ENCODE results near the gene PGM3.
A peak's percentile ranks its signal among the peaks of the same experiment; 100 is the strongest.
"Not testable (repeated sequence)": the region's sequence is repeated elsewhere in the genome, so short reads cannot be mapped to it uniquely, and the experiment has no call there.

Gene PGM3

DNA sequence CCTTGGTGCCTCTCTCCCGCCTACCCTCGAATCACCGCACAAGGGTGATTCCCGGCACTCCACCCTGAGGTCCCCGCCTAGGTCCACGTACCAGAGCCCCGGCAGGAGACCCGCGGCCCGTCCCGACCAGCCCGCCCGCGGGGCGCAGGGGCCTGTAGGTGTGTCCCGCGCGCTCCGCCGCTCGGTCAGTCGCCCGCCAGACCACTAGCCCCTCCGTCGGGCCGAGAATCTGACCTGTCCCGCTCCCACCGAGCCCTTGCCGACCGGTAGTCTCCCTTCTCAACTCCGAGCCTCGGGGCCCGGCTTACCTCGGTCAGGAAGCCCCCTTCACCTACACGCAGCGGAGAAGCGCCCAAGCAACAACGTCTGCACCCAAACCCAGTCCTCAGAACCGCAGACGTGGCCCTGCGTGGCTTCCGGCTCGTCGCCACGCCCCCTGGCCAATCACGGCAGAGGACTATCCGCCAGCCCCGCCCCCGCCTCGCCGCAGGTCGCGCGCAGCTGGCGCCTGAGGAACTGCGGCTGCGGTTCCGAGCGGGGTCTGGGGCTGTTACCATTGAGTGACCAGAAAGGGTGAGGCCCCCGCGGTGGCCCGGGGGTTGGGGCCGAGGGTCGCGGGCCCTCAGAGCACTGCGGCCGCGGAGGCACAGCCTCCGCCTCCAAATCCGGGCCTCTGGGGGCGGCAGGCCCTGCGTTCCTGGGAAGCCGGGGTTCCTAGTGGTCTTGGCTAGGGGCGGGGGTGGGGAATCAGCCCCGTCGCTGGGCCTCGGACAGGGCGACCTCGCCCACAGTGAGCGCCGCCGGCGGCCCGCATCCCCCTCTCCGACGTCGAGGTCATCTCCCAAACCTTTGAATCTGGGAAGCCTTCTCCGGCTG is at the start of gene PGM3, which contains the start of gene RWDD2A:
PGM3 (minus strand) TSS at position 395 of the 876 bp plus-strand sequence. CDS start 2,253 bp downstream, outside the sequence.
RWDD2A (plus strand) TSS at position 487 of the 876 bp plus-strand sequence. CDS start 1,095 bp downstream, outside the sequence.
- DNase-seq (ENCODE audit: extremely low read depth in 1 of 2, low read depth in 1 of 2), result peak; percentile 67 to 81

GRCh38 chr6:83231146-83231545 is 38.1 kb upstream of the PGM3 start:
- DNase-seq (ENCODE audit: extremely low read depth in 1 of 2, low read depth in 1 of 2), result no peak

DNA sequence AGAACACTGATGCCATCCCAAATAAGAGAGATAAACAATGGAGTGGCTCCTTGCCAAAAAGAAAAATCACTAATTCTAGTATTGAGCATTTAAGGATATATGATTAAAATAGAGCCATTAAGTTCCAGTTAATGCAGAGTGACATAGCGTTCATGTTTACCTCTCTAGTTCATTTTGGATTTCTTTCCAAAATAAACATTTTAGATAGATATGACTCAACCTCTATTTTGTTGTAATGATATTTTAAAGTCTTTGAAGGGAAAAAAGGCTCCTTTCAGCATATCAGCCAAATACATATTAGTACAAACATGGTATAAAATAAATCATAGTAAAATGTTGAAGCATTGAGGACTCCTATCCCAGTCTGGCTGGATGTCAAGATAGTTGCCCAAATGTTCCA is 33.5 kb upstream of the PGM3 start:
- DNase-seq (ENCODE audit: extremely low read depth in 1 of 2, low read depth in 1 of 2), result no peak

DNA sequence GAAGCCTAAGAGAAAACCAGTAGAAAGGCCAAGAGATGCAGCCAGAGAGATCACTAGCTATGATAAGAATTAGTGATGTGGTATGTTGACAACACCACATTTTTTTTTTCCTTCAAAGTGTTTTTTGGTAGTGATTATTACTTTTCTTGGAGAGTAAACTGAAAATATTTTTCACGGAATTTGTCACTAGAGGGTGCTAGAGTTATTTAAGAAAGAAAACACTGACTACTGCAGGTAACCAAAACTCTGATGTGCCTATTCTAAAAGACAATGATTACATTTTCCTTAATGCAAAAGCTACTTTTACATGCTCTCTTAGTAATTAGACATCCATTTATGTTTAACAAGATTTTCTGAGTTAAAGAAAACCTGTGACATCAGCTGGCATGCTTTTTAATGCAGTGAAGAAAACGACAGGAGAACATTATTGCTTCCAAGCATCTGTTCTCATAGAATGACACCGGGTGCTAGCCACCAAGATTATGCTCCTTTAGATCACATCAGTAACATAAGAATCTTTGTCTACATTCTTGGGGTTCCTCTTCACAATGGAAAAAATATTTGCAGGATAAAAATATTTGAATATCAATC is 28.9 kb upstream of the PGM3 start:
- no peak for DNase-seq (ENCODE audit: extremely low read depth in 1 of 2, low read depth in 1 of 2)

DNA sequence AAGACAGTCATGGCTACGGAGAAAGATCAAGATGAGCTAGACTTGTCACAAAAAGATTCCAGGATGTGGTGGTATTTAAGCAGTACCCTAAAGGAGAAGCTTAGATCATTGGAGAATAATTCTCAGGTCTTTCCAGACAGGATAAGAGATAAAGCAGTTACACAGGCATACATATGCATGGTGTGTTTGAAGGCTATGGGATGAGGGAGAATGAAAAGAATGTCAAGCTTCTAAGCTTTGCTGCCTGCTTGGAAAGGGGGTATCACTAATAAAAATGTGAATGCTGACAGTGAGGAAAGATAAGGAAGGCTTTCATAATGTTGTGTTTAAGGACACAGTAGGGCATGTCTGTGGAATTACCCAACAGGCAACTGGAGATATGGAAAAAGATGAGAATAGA is 28.2 kb upstream of the PGM3 start:
- DNase-seq (ENCODE audit: extremely low read depth in 1 of 2, low read depth in 1 of 2), result no peak

DNA sequence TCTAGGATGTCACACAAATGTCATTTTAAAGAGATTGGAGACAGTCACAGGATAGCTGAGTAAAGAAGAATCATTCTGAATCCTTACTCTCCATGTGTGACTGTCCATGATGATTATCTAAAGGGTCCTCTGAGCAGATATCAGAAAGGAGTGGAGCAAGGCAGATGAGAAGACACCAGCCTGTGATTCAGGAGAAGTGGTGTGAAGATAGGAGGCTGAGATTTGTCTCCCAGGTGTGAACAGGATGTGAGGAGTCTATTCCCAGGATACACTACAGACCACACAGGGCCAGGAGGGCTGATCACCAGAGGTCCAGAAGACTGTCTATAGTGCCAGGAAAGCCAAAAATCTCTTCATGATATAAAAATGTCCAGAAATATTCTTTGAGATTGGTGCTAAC is 27.1 kb upstream of the PGM3 start:
- no peak for DNase-seq (ENCODE audit: extremely low read depth in 1 of 2, low read depth in 1 of 2)

GRCh38 chr6:83218646-83219045 is 25.6 kb upstream of the PGM3 start:
- no peak for DNase-seq (ENCODE audit: extremely low read depth in 1 of 2, low read depth in 1 of 2)

DNA sequence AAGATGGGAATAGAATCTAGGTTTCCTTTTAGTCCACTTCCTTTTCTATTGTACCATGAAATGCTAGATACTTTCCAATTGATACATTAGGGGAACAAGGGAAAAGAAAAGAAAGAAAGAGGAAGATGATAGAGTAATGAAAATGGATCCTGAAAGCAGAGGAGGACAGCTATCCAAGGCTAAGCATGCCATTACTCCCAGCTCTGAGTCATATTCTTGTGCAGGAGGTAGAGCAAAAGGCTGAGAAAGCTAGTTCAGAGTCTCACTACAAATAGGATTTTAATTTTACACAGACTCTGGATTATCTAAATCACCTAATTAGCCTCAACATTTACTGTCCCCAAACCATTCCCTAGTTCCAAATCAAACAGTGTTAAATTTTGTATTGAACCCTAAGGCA is 23.7 kb upstream of the PGM3 start:
- no peak for DNase-seq (ENCODE audit: extremely low read depth in 1 of 2, low read depth in 1 of 2)

DNA sequence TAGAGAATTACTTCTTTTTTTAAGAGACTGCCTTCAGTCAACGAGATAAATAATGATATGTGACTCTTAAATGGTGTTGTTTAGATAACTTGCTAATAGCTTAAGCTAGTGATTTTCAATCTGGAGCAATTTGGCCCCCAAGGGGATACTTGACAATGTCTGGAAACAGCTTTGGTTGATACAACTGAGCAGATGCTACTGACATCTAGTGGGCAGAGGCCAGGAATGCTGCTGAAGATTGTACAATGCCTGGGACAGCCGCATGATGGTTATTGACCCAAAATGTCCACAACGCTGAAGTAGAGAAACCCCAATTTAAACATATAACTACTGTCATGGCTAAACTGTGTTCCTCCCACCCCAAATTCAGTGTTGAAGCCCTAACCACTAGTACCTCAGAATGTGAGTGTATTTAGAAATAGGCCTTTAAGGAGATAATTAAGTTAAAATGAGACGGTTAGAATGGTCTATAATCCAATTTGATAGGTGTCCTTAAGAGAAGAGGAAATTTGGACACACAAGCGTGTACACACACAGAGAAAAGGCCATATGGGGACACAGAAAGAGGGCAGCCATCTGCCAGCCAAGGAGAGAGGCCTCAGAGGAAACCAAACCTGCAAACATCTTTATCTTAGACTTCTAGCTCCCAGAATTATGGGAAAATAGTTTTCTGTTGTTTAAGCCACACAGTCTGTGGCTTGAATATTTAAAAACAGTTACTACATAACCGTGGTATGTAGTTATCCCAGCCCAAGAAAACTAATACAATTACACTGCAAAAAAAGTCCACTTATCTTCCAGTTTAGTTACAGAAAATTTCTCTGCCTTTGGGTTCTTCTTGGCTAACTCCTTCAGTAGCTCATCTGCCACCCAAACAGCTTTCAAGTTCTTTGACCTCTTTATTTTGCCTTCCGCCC is 22.3 kb upstream of the PGM3 start:
- peak in 1 of 2 donors; percentile 5 for DNase-seq (ENCODE audit: extremely low read depth in 1 of 2, low read depth in 1 of 2)

GRCh38 chr6:83202031-83202430 is 9.0 kb upstream of the PGM3 start:
- DNase-seq (ENCODE audit: extremely low read depth in 1 of 2, low read depth in 1 of 2), result no peak

GRCh38 chr6:83199863-83200225 is 6.8 kb upstream of the PGM3 start:
- DNase-seq (ENCODE audit: extremely low read depth in 1 of 2, low read depth in 1 of 2), result no peak

GRCh38 chr6:83199173-83199862 is 6.3 kb upstream of the PGM3 start:
- DNase-seq (ENCODE audit: extremely low read depth in 1 of 2, low read depth in 1 of 2), result no peak

DNA sequence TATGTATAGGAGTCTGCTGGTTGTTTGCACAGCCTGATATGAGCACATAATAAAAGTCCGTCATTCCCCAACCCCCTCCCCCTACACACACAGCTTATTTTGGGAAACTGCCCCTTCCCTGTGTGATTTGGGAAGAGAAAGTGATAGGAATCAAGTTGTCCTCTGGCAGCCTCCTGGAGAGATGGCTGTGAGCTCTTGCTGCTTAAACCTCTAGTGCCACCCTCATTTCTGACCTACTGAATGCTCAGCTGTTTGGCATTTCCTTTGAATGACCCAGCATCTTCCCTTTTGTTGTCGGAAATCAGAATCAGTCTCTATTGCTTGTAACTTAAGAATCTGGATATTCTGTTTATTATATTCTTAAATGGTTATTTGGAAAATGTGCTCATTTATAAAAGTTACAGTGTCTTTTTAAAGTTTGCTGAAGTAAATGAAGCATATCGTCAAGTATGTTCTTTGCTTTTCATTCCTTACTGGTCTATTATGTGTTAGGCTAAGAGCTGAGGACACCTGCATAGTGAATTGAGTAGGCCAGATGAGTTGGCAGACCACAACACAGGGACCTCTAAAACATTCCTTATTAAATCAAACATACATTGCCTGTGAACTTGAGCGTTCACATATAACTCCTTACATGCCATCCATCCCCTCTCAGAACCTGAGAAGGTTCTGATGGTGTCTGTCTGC is 5.6 kb upstream of the PGM3 start:
- no peak for DNase-seq (ENCODE audit: extremely low read depth in 1 of 2, low read depth in 1 of 2)

DNA sequence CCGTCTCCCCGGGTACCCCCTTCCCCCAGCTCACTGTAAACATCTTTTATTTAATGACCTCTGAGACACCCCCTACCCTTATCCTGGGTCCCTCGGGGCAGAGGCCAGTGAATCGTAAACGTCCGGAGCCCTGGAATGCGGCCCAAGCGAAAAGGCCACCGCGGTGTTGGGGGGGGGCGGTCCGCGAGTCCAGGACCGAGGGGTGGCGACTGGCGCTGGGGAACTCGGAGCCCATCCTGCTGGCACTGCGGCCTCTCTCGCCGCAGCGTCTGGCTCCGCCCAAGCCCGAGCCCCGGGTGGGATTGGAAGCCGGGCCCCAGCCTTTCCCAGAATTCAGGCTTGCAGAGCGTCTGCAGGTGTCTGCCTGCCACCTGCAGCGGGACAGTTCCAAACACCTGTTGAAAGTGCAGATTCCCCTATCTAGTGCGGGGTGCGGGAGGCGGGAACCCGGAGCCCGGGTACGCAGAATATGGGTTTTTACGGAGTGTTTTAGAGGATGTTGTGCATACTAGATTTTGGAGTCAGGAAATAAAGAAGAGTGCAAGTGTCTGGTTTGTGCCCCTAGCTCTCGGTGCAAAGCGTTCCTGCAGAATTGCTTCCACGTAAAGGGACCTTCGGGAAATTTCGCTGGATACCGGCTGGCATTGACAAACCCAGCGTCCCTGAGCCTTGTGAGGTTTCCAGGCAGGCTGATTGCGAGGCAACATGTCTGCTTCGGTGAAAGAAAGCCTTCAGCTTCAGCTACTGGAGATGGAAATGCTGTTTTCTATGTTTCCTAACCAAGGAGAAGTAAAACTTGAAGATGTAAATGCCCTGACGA is 892 bp upstream of the PGM3 start:
- DNase-seq (ENCODE audit: extremely low read depth in 1 of 2, low read depth in 1 of 2), result peak in 1 of 2 donors; percentile 13

- DNase-seq (ENCODE audit: extremely low read depth in 1 of 2, low read depth in 1 of 2), result no peak
These were observed 609 bp downstream of the PGM3 start for GRCh38 chr6:83192456-83192855.

DNA sequence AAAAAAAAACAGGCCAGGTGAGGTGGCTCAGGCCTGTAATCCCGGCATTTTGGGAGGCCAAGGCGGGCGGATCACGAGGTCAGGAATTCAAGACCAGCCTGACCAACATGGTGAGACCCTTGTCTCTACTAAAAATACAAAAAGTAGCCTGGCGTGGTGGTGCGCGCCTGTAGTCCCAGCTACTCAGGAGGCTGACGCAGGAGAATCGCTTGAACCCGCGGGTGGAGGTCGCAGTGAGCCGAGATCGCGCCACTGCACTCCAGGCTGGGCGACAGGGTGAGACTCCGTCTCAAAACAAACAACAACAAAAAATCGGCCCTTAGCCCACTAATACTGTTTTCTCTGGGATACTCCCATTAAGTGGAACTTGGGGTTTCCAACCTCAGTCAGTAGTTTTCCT is 1.1 kb downstream of the PGM3 start:
- not testable (repeated sequence) for DNase-seq (ENCODE audit: extremely low read depth in 1 of 2, low read depth in 1 of 2)

GRCh38 chr6:83190626-83191025 is 2.4 kb downstream of the PGM3 start:
- no peak for DNase-seq (ENCODE audit: extremely low read depth in 1 of 2, low read depth in 1 of 2)

DNA sequence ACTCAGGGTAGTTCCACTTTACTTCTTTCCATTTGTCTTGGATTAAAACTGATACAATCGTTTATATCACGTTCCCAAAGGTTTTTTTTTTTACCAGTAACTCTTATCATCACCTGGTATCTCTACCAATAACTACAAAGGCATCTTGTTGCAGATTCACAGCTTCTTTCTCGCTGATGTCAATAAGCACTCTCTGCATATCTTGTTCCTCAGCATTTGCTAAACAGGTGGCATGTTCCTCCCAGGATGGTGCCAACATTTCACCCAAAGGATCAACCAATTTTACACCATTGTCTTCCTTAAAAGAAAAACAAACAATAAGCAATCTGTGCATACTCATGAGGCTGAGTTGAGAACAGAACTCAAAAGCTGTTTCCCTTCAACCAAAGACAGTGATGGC is 4.6 kb downstream of the PGM3 start:
- DNase-seq (ENCODE audit: extremely low read depth in 1 of 2, low read depth in 1 of 2), result no peak

- no peak for DNase-seq (ENCODE audit: extremely low read depth in 1 of 2, low read depth in 1 of 2)
These were observed 8.0 kb downstream of the PGM3 start for GRCh38 chr6:83185096-83185495.
